Measurements from ENCODE around the gene ENTPD5. TPM values are rescaled to one million over a fixed set of nuclear protein-coding genes. Genes with fewer than 3 reads are reported as not detected.
A peak's percentile ranks its signal among the peaks of the same experiment; 100 is the strongest.

ENTPD5 gene
- total and polyA plus RNA-seq, 4 donors: 38.1 to 276 (median 76.5) TPM

- Histone ChIP-seq H3K9ac (ENCODE audit: low read depth in 1 of 2, low read length in 2 of 2) (no peak overlapping the region), H3K4me1 (ENCODE audit: control insufficient read depth in 4 of 4, insufficient read depth in 4 of 4, low read length in 3 of 4) (peaks cover 0 to 10% (median 3%) of the 10 kb centered on the region in 4 donors), H3K4me3 (ENCODE audit: low read depth in 1 of 3, low read length in 3 of 3) (no peak overlapping the region), H3K27me3 (ENCODE audit: control insufficient read depth in 4 of 4, insufficient read depth in 4 of 4, low read length in 3 of 4) (no peaks in the 10 kb centered on the region), H3K9me3 (ENCODE audit: control insufficient read depth in 4 of 4, low read length in 3 of 4) (no peaks in the 10 kb centered on the region), H3K36me3 (ENCODE audit: control insufficient read depth in 4 of 4, insufficient read depth in 3 of 4, low read depth in 1 of 4, low read length in 3 of 4) (peaks cover 0 to 18% (median 8%) of the 10 kb centered on the region in 4 donors), H3K27ac (ENCODE audit: low read depth in 1 of 2, low read length in 2 of 2) (no peak overlapping the region)
- DNase-seq (ENCODE audit: low spot score): no peak
- WGBS: 34% methylated on average over 4 of the region's 4 CpGs
- TF ChIP-seq RXRA (IDR thresholded peaks at IDR 0.05) (peak in 1 of 2 donors; percentile 23), JUND (IDR thresholded peaks at IDR 0.05) (no peak), RAD21 (IDR thresholded peaks at IDR 0.05) (peak in 1 of 2 donors; percentile 8), ATF3 (IDR thresholded peaks at IDR 0.05) (no peak), HNF4A (conservative IDR thresholded peaks at IDR 0.05) (peak in 1 of 2 donors; percentile 37)
These were observed 76.0 kb downstream of the ENTPD5 start for GRCh38 chr14:73943083-73943482.

- peaks cover 0 to 10% (median 3%) of the 10 kb centered on the region in 4 donors for H3K4me1 ChIP-seq (ENCODE audit: control insufficient read depth in 4 of 4, insufficient read depth in 4 of 4, low read length in 3 of 4)
- no peak overlapping the region for H3K27ac ChIP-seq (ENCODE audit: low read depth in 1 of 2, low read length in 2 of 2)
- H3K36me3 ChIP-seq (ENCODE audit: control insufficient read depth in 4 of 4, insufficient read depth in 3 of 4, low read depth in 1 of 4, low read length in 3 of 4): peaks cover 0 to 18% (median 12%) of the 10 kb centered on the region in 4 donors
- DNase-seq (ENCODE audit: low spot score): no peak
- WGBS: 89% methylated on average over 7 of the region's 7 CpGs
- no peaks in the 10 kb centered on the region for H3K27me3 ChIP-seq (ENCODE audit: control insufficient read depth in 4 of 4, insufficient read depth in 4 of 4, low read length in 3 of 4)
- no peak for TF ChIP-seq ATF3 (IDR thresholded peaks at IDR 0.05)
- TF ChIP-seq FOXA1 (IDR thresholded peaks at IDR 0.05): no peak
- TF ChIP-seq YY1 (IDR thresholded peaks at IDR 0.05): no peak
- TF ChIP-seq EGR1 (IDR thresholded peaks at IDR 0.05; ENCODE audit: low read depth in 2 of 2): no peak
- no peak for TF ChIP-seq REST (IDR thresholded peaks at IDR 0.05)
- TF ChIP-seq HNF4A (conservative IDR thresholded peaks at IDR 0.05): no peak
- no peak for TF ChIP-seq RAD21 (IDR thresholded peaks at IDR 0.05)
- TF ChIP-seq GABPA (IDR thresholded peaks at IDR 0.05 in 1 of 2, conservative IDR thresholded peaks at IDR 0.05 in 1 of 2): no peak
- no peak for TF ChIP-seq CTCF (IDR thresholded peaks at IDR 0.05; ENCODE audit: low read depth, low read length, missing input control)
- no peak for TF ChIP-seq FOXA2 (IDR thresholded peaks at IDR 0.05)
- no peak for TF ChIP-seq NR2F2 (IDR thresholded peaks at IDR 0.05)
- TF ChIP-seq HNF4G (IDR thresholded peaks at IDR 0.05): no peak
- TF ChIP-seq ZBTB33 (IDR thresholded peaks at IDR 0.05): no peak
- TF ChIP-seq JUND (IDR thresholded peaks at IDR 0.05): no peak
- TF ChIP-seq TAF1 (conservative IDR thresholded peaks at IDR 0.05): no peak
- TF ChIP-seq MAX (IDR thresholded peaks at IDR 0.05): no peak
- no peak for TF ChIP-seq SP1 (IDR thresholded peaks at IDR 0.05)
- no peak for TF ChIP-seq RXRA (IDR thresholded peaks at IDR 0.05)
- no peak overlapping the region for H3K4me3 ChIP-seq (ENCODE audit: low read depth in 1 of 3, low read length in 3 of 3)
- H3K9me3 ChIP-seq (ENCODE audit: control insufficient read depth in 4 of 4, low read length in 3 of 4): no peaks in the 10 kb centered on the region
- H3K9ac ChIP-seq (ENCODE audit: low read depth in 1 of 2, low read length in 2 of 2): no peak overlapping the region
These were observed 76.9 kb downstream of the ENTPD5 start for GRCh38 chr14:73942180-73942579.

Data from liver (tissue), 9 donors.